ENCODE measurements around the gene COL18A1. TPM values are rescaled to one million over a fixed set of nuclear protein-coding genes. Genes with fewer than 3 reads are reported as not detected.
A peak's percentile ranks its signal among the peaks of the same experiment; 100 is the strongest.

The COL18A1 gene
- total RNA-seq, 1 donor from 2014 or later, result 535 TPM

- TF ChIP-seq CTCF (conservative IDR thresholded peaks at IDR 0.05; ENCODE audit: low read depth, low read length), result no peak
- no peak for DNase-seq (ENCODE audit: low read depth)
Measured at GRCh38 chr21:45542242-45542666, 137.3 kb downstream of the COL18A1 start, which contains the start of gene SLC19A1. Gene SLC19A1 (minus strand): TSS chr21:45542440. CDS start chr21:45537959, 4,481 bp downstream.

GRCh38 chr21:45542667-45543370 lies 137.9 kb downstream of the COL18A1 start:
- TF ChIP-seq CTCF (conservative IDR thresholded peaks at IDR 0.05; ENCODE audit: low read depth, low read length), result no peak
- DNase-seq (ENCODE audit: low read depth), result no peak
- H3K4me3 ChIP-seq (ENCODE audit: low read depth, low read length), result peak overlapping the region; percentile 60

More at GRCh38 chr21:45542242-45542666, 137.3 kb downstream of the COL18A1 start, which contains the start of gene SLC19A1:
- peak within 1 kb of the TSS; percentile 60 for H3K4me3 ChIP-seq (ENCODE audit: low read depth, low read length)

- no peak for TF ChIP-seq CTCF (conservative IDR thresholded peaks at IDR 0.05; ENCODE audit: low read depth, low read length)
- no peak for DNase-seq (ENCODE audit: low read depth)
- no peak overlapping the region for H3K4me3 ChIP-seq (ENCODE audit: low read depth, low read length)
Measured at GRCh38 chr21:45543371-45543709, 138.4 kb downstream of the COL18A1 start.

- no peak overlapping the region for H3K4me3 ChIP-seq (ENCODE audit: low read depth, low read length)
- TF ChIP-seq CTCF (conservative IDR thresholded peaks at IDR 0.05; ENCODE audit: low read depth, low read length), result no peak
- no peak for DNase-seq (ENCODE audit: low read depth)
Measured at GRCh38 chr21:45543710-45544448, 138.9 kb downstream of the COL18A1 start.

GRCh38 chr21:45544449-45545235 lies 139.7 kb downstream of the COL18A1 start:
- no peak for TF ChIP-seq CTCF (conservative IDR thresholded peaks at IDR 0.05; ENCODE audit: low read depth, low read length)
- DNase-seq (ENCODE audit: low read depth), result no peak
- H3K4me3 ChIP-seq (ENCODE audit: low read depth, low read length), result no peak overlapping the region

GRCh38 chr21:45545236-45545570 lies 140.2 kb downstream of the COL18A1 start:
- no peak for DNase-seq (ENCODE audit: low read depth)
- no peak overlapping the region for H3K4me3 ChIP-seq (ENCODE audit: low read depth, low read length)
- no peak for TF ChIP-seq CTCF (conservative IDR thresholded peaks at IDR 0.05; ENCODE audit: low read depth, low read length)

All from epithelial cell of proximal tubule (primary cell).